HepG2 (cell line): ENCODE results near the gene TMEM143. TPM values are rescaled to one million over a fixed set of nuclear protein-coding genes. Genes with fewer than 3 reads are reported as not detected.

Source experiments
- ATAC-seq: fragments of 200-7000 bp; cut with Tn5 transposase; 3 replicates; pipeline ENCODE4 v1.9.1; 2020; ENCODE audit warnings: mild to moderate bottlenecking, moderate library complexity
- BruUV-seq: library from RNA; stranded (reverse); fragments of 400-500 nt; replicated peaks from 2 replicates; lab custom pipeline; 2021; lab: Mats Ljungman, UMichigan
- CTCF ChIA-PET: fragments of 300-600 bp; formaldehyde crosslinking; extraction: SDS; loops from one replicate; lab custom pipeline; 2021; ENCODE audit warnings: low total read pairs, inconsistent platforms, low intra/inter-chr PET ratio; lab: Yijun Ruan, JAX
- POLR2A ChIA-PET: fragments of 350-600 bp; sonication (Branson Sonifier 250); formaldehyde crosslinking; loops from one replicate; lab custom pipeline; 2020; ENCODE audit warnings: antibody characterized with exemption, inconsistent platforms; lab: Yijun Ruan, JAX
- DNase-seq: peaks from one replicate; pipeline ENCODE4 v3.0.0-alpha.2; 2015; ENCODE audit warnings: low spot score
- FAIRE-seq: peaks from 3 replicates; lab custom pipeline; 2011; peaks lifted over from hg19 to GRCh38; lab: Jason Lieb, UNC
- H2AFZ ChIP-seq: one replicate; pipeline ENCODE4 v1.6.1; 2011; ENCODE audit warnings: low read length, inconsistent platforms
- H3K27ac ChIP-seq: fragments of 300-600 bp; 3 replicates; pipeline ENCODE4 v1.8.0; 2011; ENCODE audit warnings: mixed run types, mild to moderate bottlenecking, mixed read lengths, low read length, inconsistent platforms; ENCODE audit not compliant: insufficient read depth; ENCODE audit errors: extremely low read length
- H3K27me3 ChIP-seq, 2 experiments: fragments of 200-600 bp in 1 of 2; 2 replicates in 1 of 2; 3 replicates in 1 of 2; pipeline versions ENCODE4 v1.6.0 to v1.8.0; 2011; ENCODE audit warnings: low read length in 2 of 2, mild to moderate bottlenecking in 2 of 2, moderate library complexity in 2 of 2, inconsistent platforms in 1 of 2; ENCODE audit not compliant: insufficient read depth in 2 of 2, control insufficient read depth in 1 of 2
- H3K36me3 ChIP-seq, 2 experiments: fragments of 200-600 bp in 1 of 2; replicated peaks in 1 of 2; 2 replicates in 1 of 2; 3 replicates in 1 of 2; pipeline versions ENCODE4 v1.5.1 to v1.8.0; 2011; ENCODE audit warnings: low read length in 2 of 2, inconsistent platforms in 1 of 2; ENCODE audit not compliant: insufficient read depth in 2 of 2, control insufficient read depth in 1 of 2
- H3K4me1 ChIP-seq: 2 replicates; pipeline ENCODE4 v1.5.1; 2012; ENCODE audit warnings: low read length, inconsistent platforms; ENCODE audit not compliant: insufficient read depth
- H3K4me2 ChIP-seq: 2 replicates; pipeline ENCODE4 v1.6.0; 2011; ENCODE audit warnings: low read depth, low read length, inconsistent platforms
- H3K4me3 ChIP-seq, 3 experiments: fragments of 200-600 bp in 1 of 3; sonication (generic), shearing (Covaris generic) in 1 of 3; replicated peaks in 1 of 3; 2 replicates each; pipeline ENCODE4 v1.5.1; 2011 to 2016; ENCODE audit warnings: low read length in 3 of 3, inconsistent platforms in 2 of 3, low read depth in 2 of 3, mild to moderate bottlenecking in 2 of 3, control low read depth in 1 of 3, mixed read lengths in 1 of 3; ENCODE audit not compliant: insufficient read depth in 1 of 3
- H3K79me2 ChIP-seq: one replicate; pipeline ENCODE4 v1.6.1; 2011; ENCODE audit warnings: low read length, inconsistent platforms; ENCODE audit not compliant: insufficient read depth
- H3K9ac ChIP-seq: 2 replicates; pipeline ENCODE4 v1.6.0; 2011; ENCODE audit warnings: mild to moderate bottlenecking, low read depth, low read length, inconsistent platforms; ENCODE audit not compliant: insufficient read depth
- H3K9me3 ChIP-seq: 2 replicates; pipeline ENCODE4 v1.5.1; 2012; ENCODE audit warnings: mild to moderate bottlenecking, low read length
- H4K20me1 ChIP-seq: 2 replicates; pipeline ENCODE4 v1.6.0; 2011; ENCODE audit warnings: inconsistent platforms, mild to moderate bottlenecking, low read length, moderate library complexity; ENCODE audit not compliant: insufficient read depth
- CHD4 ChIP-seq: fragments of 200-600 bp; sonication (generic); IDR thresholded peaks from 2 replicates; pipeline ENCODE4 v1.7.0; 2017; ENCODE audit warnings: mild to moderate bottlenecking, low read length, borderline replicate concordance
- HMG20A ChIP-seq: IDR thresholded peaks from 2 replicates; pipeline ENCODE4 v1.6.1; 2016; ENCODE audit warnings: borderline replicate concordance
- HNRNPK ChIP-seq: fragments of 200-400 bp; formaldehyde crosslinking; IDR thresholded peaks from 2 replicates; pipeline ENCODE4 v1.6.1; 2018; ENCODE audit warnings: low read length, low read depth, moderate library complexity, mild to moderate bottlenecking; ENCODE audit not compliant: poor library complexity, severe bottlenecking
- KLF13 ChIP-seq: sonication (generic); formaldehyde crosslinking; IDR thresholded peaks from 2 replicates; pipeline ENCODE4 v1.4.0; 2020; ENCODE audit warnings: mild to moderate bottlenecking, missing genetic modification reagents
- ZNF274 ChIP-seq: sonication (generic); formaldehyde crosslinking; IDR thresholded peaks from 2 replicates; pipeline ENCODE4 v1.5.1; 2020; ENCODE audit warnings: mild to moderate bottlenecking, missing genetic modification reagents
- ZNF629 ChIP-seq: sonication (generic); formaldehyde crosslinking; conservative IDR thresholded peaks from 2 replicates; pipeline ENCODE4 v1.5.0; 2020; ENCODE audit warnings: missing genetic modification reagents
- ZNF768 ChIP-seq: sonication (generic); formaldehyde crosslinking; IDR thresholded peaks from 2 replicates; pipeline ENCODE4 v1.4.0; 2020; ENCODE audit warnings: missing genetic modification reagents
- ZNF782 ChIP-seq: sonication (generic); formaldehyde crosslinking; IDR thresholded peaks from 2 replicates; pipeline ENCODE4 v1.4.0; 2020; ENCODE audit warnings: missing genetic modification reagents, mild to moderate bottlenecking, borderline replicate concordance
- WGBS: methylation state at CpG from one replicate; pipeline ENCODE4 v1.1.6; 2017; ENCODE audit warnings: low lambda C conversion rate; 5-methylcytosine and 5-hydroxymethylcytosine counted together
- in situ Hi-C: cut with HindIII; loops from 2 replicates; pipeline ENCODE4 v1.10.0; 2017; ENCODE audit warnings: low pct_unique_long_range_greater_than_20kb; ENCODE audit not compliant: extremely low pct_ligation_motif_present
- intact Hi-C: fragments of 100-400 bp; cut with micrococcal nuclease; formaldehyde crosslinking; loops from one replicate; pipeline ENCODE4 v1.10.0; 2022; ENCODE audit not compliant: unreplicated experiment
- polyA plus RNA-seq, 8 experiments: library from polyadenylated mRNA; depleted of rRNA in 3 of 8; stranded (reverse) in 7 of 8; unstranded in 1 of 8; fragments of >200 nt; fragmentation: Illumina TruSeq in 4 of 8; extraction: Trizol in 4 of 8; gene quantifications; 2 replicates each; pipeline versions ENCODE4 v1.2.1 to v1.2.3, GENCODE V29; 2011 to 2016; ENCODE audit warnings: low read depth in 4 of 8, missing spikeins in 1 of 8, mixed read lengths in 1 of 8; ENCODE audit not compliant: insufficient read depth in 1 of 8
- total RNA-seq, 5 experiments: library from RNA; depleted of rRNA; stranded (reverse); fragments of >200 nt; fragmentation: Illumina TruSeq; extraction: Trizol; gene quantifications; 2 replicates each; pipeline ENCODE4 v1.2.3, GENCODE V29; 2016; ENCODE audit warnings: low read depth in 1 of 5
- TF ChIP-seq, protein P1 (sequence below): sonication (generic); formaldehyde crosslinking; IDR thresholded peaks from 2 replicates; pipeline ENCODE4; 2020; ENCODE audit warnings: missing genetic modification reagents, mild to moderate bottlenecking, borderline replicate concordance

The TMEM143 gene
- total and polyA plus RNA-seq, 2 of the 13 experiments (the other 11 are each of a cell fraction or from before 2014, with no cell fraction given), result 7.7 to 11.3 TPM

DNA sequence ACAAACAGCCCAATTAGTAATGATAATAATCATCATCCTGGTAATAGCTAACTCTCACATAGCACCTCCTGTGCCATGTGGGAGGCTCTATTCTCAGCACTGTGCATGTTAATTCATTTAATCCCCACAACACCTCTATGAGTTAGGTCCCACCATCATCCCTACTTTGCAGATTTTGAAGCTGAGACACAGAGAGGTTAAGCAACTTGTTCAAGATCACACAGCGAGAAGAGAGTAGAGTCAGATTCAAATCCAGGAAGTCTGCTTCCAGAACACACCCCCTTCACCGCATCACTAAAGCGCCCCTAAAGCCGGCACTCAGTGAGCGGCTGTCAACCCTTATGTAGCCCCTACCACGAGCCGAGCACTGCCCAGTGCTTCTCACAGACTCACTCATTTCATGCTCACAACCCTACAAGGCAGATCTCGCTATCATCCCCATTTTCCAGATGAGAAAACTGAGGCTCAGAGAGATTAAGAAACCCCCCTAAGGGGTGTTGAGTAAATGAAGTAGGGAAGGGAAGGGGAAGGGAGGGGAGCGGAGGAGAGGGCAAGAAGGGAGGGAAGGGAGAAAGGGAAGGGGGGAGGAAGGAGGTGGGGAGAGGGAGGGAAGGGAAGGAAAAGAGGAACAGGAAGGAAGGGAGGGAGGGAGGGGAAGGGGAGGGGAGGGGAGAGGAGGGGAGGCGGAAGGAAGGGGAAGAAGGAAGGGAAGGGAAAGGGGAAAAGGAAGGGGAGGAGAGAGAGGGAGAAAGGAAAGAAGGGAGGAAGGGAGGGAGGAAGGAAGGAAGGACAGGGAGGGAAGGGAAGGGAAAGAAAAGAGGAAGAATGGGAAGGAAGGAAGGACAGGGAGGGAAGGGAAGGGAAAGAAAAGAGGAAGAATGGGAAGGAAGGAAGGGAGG is 22.0 kb downstream of the TMEM143 start:
- Histone ChIP-seq H3K27me3 (no peaks in the 10 kb centered on the region), H2AFZ (no peak overlapping the region), H3K79me2 (no peaks in the 10 kb centered on the region), H3K9ac (no peak overlapping the region), H3K36me3 (peaks cover 1 to 17% of the 10 kb centered on the region in 2 experiments; a peak in 4 of 5 replicates), H3K4me3 (no peak overlapping the region), H3K9me3 (no peaks in the 10 kb centered on the region), H3K4me1 (no peaks in the 10 kb centered on the region), H4K20me1 (no peaks in the 10 kb centered on the region), H3K4me2 (no peak overlapping the region), H3K27ac (no peak overlapping the region)
- no peak for DNase-seq
- intact Hi-C loops (no loop called here), in situ Hi-C loops (no loop called here)
- FAIRE-seq, result no peak
- no TSS peak for BruUV-seq
- TF ChIP-seq HMG20A (CRISPR knock-in tag), result no peak
- TF ChIP-seq, protein P1, sequence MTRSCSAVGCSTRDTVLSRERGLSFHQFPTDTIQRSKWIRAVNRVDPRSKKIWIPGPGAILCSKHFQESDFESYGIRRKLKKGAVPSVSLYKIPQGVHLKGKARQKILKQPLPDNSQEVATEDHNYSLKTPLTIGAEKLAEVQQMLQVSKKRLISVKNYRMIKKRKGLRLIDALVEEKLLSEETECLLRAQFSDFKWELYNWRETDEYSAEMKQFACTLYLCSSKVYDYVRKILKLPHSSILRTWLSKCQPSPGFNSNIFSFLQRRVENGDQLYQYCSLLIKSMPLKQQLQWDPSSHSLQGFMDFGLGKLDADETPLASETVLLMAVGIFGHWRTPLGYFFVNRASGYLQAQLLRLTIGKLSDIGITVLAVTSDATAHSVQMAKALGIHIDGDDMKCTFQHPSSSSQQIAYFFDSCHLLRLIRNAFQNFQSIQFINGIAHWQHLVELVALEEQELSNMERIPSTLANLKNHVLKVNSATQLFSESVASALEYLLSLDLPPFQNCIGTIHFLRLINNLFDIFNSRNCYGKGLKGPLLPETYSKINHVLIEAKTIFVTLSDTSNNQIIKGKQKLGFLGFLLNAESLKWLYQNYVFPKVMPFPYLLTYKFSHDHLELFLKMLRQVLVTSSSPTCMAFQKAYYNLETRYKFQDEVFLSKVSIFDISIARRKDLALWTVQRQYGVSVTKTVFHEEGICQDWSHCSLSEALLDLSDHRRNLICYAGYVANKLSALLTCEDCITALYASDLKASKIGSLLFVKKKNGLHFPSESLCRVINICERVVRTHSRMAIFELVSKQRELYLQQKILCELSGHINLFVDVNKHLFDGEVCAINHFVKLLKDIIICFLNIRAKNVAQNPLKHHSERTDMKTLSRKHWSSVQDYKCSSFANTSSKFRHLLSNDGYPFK, result no peak
- TF ChIP-seq ZNF782 (CRISPR knock-in tag), result no peak
- TF ChIP-seq ZNF274 (CRISPR knock-in tag), result no peak
- TF ChIP-seq ZNF629 (CRISPR knock-in tag), result peak; percentile 75
- peak; percentile 6 for TF ChIP-seq HNRNPK
- TF ChIP-seq KLF13, result no peak
- TF ChIP-seq ZNF768 (CRISPR knock-in tag), result peak; percentile 82
- TF ChIP-seq CHD4, result peak; percentile 31; the same call in 1 of the 2 replicates
- POLR2A ChIA-PET, result no interaction called here
- WGBS, result 99% methylated on average over 10 of the region's 10 CpGs
- CTCF ChIA-PET, result no interaction called here
- ATAC-seq, result no peak
